MCF 10A (cell line): ENCODE measurements around the gene DZANK1. TPM values are rescaled to one million over a fixed set of nuclear protein-coding genes. Genes with fewer than 3 reads are reported as not detected.

Source experiments
- BruUV-seq: library from RNA; stranded (reverse); fragments of 400-500 nt; replicated peaks from 2 replicates; lab custom pipeline; 2021; lab: Mats Ljungman, UMichigan
- CTCF ChIA-PET: fragments of 300-600 bp; sonication (Branson Sonifier 250); formaldehyde crosslinking; extraction: SDS; loops from one replicate; lab custom pipeline; 2021; ENCODE audit warnings: antibody characterized with exemption, inconsistent platforms; lab: Yijun Ruan, JAX
- POLR2A ChIA-PET: fragments of 300-600, 350-650 bp; sonication (Branson Sonifier 250); formaldehyde crosslinking; extraction: SDS; loops from one replicate; lab custom pipeline; 2020; ENCODE audit warnings: antibody characterized with exemption, inconsistent platforms; lab: Yijun Ruan, JAX
- DNase-seq: peaks from one replicate; pipeline ENCODE4 v3.0.0-alpha.2; 2018; ENCODE audit not compliant: unreplicated experiment
- H3K27ac Mint-ChIP-seq: one replicate; pipeline ENCODE4 v1.8.0; 2022; ENCODE audit warnings: mild to moderate bottlenecking, low read depth, mixed read lengths; ENCODE audit not compliant: unreplicated experiment
- H3K27me3 Mint-ChIP-seq: one replicate; pipeline ENCODE4 v1.8.0; 2022; ENCODE audit warnings: mixed read lengths; ENCODE audit not compliant: insufficient read depth, unreplicated experiment
- H3K36me3 Mint-ChIP-seq: one replicate; pipeline ENCODE4 v1.8.0; 2022; ENCODE audit warnings: mild to moderate bottlenecking, moderate library complexity, mixed read lengths; ENCODE audit not compliant: insufficient read depth, unreplicated experiment
- H3K4me1 Mint-ChIP-seq: one replicate; pipeline ENCODE4 v1.8.0; 2022; ENCODE audit warnings: mixed read lengths; ENCODE audit not compliant: insufficient read depth, unreplicated experiment
- H3K4me3 Mint-ChIP-seq: one replicate; pipeline ENCODE4 v1.8.0; 2022; ENCODE audit warnings: mild to moderate bottlenecking, moderate library complexity, mixed read lengths; ENCODE audit not compliant: unreplicated experiment
- H3K9me3 Mint-ChIP-seq: one replicate; pipeline ENCODE4 v1.8.0; 2022; ENCODE audit warnings: mixed read lengths; ENCODE audit not compliant: unreplicated experiment
- intact Hi-C: fragments of 100-400 bp; cut with micrococcal nuclease; formaldehyde crosslinking; loops from 2 replicates; pipeline ENCODE4 v1.14.1; 2022
- total RNA-seq: library from RNA; stranded (reverse); gene quantifications from 2 replicates; pipeline ENCODE4 v1.2.3, GENCODE V29; 2022
- TF ChIP-seq, protein P1 (sequence below): fragments of 200-600 bp; IDR thresholded peaks from one replicate; pipeline ENCODE4 v1.8.0; 2022; ENCODE audit warnings: antibody characterized with exemption, mild to moderate bottlenecking; ENCODE audit not compliant: unreplicated experiment

Gene DZANK1
- total RNA-seq, 1 experiment from 2014 or later = 2.5 TPM

DNA sequence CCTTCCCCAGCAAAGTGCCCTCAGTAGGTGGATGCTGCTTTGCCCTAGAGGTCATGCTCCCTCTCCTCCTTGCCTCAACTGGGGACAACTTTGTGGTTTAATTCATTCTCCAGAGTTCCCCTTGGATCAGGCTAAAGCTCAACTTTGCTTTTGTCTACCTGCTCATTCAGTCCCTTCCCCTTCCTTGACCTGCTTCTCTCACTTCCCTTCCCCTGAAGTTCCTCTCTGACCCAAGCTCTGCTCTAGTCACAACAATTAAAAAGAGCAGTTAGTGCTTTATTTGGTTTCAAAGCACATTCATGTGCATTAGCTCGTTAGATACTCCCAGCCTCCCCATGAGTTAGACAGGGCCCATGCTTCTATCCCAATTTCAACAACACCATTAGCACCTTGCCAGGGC is 71.3 kb downstream of the DZANK1 start:
- no TSS peak for BruUV-seq
- Mint-ChIP-seq H3K27me3 (no peaks in the 10 kb centered on the region), H3K9me3 (no peaks in the 10 kb centered on the region), H3K4me3 (no peak overlapping the region), H3K27ac (no peak overlapping the region), H3K36me3 (no peaks in the 10 kb centered on the region), H3K4me1 (no peaks in the 10 kb centered on the region)
- POLR2A ChIA-PET = no interaction called here
- intact Hi-C loops = no loop called here
- CTCF ChIA-PET = interaction anchor here (0.6 to 0.9 kb wide), 2 partner anchors 17 to 1266 kb away, joined by 3 to 6 read pairs; no protein-coding TSS in a partner anchor
- TF ChIP-seq, protein P1, sequence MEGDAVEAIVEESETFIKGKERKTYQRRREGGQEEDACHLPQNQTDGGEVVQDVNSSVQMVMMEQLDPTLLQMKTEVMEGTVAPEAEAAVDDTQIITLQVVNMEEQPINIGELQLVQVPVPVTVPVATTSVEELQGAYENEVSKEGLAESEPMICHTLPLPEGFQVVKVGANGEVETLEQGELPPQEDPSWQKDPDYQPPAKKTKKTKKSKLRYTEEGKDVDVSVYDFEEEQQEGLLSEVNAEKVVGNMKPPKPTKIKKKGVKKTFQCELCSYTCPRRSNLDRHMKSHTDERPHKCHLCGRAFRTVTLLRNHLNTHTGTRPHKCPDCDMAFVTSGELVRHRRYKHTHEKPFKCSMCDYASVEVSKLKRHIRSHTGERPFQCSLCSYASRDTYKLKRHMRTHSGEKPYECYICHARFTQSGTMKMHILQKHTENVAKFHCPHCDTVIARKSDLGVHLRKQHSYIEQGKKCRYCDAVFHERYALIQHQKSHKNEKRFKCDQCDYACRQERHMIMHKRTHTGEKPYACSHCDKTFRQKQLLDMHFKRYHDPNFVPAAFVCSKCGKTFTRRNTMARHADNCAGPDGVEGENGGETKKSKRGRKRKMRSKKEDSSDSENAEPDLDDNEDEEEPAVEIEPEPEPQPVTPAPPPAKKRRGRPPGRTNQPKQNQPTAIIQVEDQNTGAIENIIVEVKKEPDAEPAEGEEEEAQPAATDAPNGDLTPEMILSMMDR = no peak
- DNase-seq = no peak

GRCh38 chr20:18394363-18394762 is 72.5 kb downstream of the DZANK1 start:
- Mint-ChIP-seq H3K36me3 (no peaks in the 10 kb centered on the region), H3K9me3 (no peaks in the 10 kb centered on the region), H3K4me1 (no peaks in the 10 kb centered on the region), H3K27ac (no peak overlapping the region), H3K27me3 (no peaks in the 10 kb centered on the region), H3K4me3 (no peak overlapping the region)
- ChIA-PET POLR2A (no interaction called here), CTCF (no interaction called here)
- intact Hi-C loops = no loop called here
- no TSS peak for BruUV-seq
- DNase-seq = no peak
- TF ChIP-seq, protein P1 = no peak

- intact Hi-C loops = no loop called here
- Mint-ChIP-seq H3K36me3 (no peaks in the 10 kb centered on the region), H3K4me1 (peaks cover 7% of the 10 kb centered on the region), H3K9me3 (no peaks in the 10 kb centered on the region), H3K4me3 (no peak overlapping the region), H3K27me3 (no peaks in the 10 kb centered on the region), H3K27ac (no peak overlapping the region)
- no TSS peak for BruUV-seq
- CTCF ChIA-PET = interaction anchor here (0.7 to 1.0 kb wide), 5 partner anchors 21 to 1249 kb away, joined by 3 to 5 read pairs (median 4); no protein-coding TSS in a partner anchor
- no peak for DNase-seq
- POLR2A ChIA-PET = no interaction called here
- TF ChIP-seq, protein P1 = no peak
These were observed 75.1 kb downstream of the DZANK1 start for GRCh38 chr20:18391686-18392085.

DNA sequence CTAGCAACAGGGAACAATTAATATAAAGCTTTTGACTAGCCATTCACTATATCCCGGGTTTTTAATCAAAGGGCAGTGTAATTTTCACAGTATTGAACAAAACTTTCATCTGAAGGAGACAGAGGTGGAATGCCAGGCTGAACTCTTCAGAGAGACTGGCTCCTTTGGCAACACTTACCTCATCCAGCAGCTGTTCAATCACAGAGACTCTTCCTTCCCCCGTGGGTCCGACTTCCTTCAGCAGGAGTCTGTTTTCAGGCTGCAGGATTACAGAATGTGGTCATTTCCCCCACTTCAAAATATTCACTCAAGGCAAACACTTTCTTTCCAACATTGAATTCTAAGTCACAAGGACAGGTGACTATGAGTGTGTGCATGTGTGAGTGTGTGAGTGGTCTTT is 76.6 kb downstream of the DZANK1 start:
- POLR2A ChIA-PET = interaction anchor here (1.4 kb wide), 1 partner anchor 63 kb away, joined by 3 read pairs; no protein-coding TSS in a partner anchor
- no TSS peak for BruUV-seq
- H3K4me1 Mint-ChIP-seq = peaks cover 7% of the 10 kb centered on the region
- intact Hi-C loops = no loop called here
- H3K9me3 Mint-ChIP-seq = no peaks in the 10 kb centered on the region
- DNase-seq = no peak
- CTCF ChIA-PET = interaction anchor here (0.6 kb wide), 1 partner anchor 151 kb away, joined by 3 read pairs; no protein-coding TSS in a partner anchor
- no peaks in the 10 kb centered on the region for H3K27me3 Mint-ChIP-seq
- no peak overlapping the region for H3K4me3 Mint-ChIP-seq
- peaks cover 2% of the 10 kb centered on the region for H3K36me3 Mint-ChIP-seq
- no peak overlapping the region for H3K27ac Mint-ChIP-seq
- TF ChIP-seq, protein P1 = no peak
